HepG2 (cell line): ENCODE data around the gene TSPAN15. TPM values are rescaled to one million over a fixed set of nuclear protein-coding genes. Genes with fewer than 3 reads are reported as not detected.

ENCODE experiments used
- AHDC1 ChIP-seq: sonication (generic); formaldehyde crosslinking; IDR thresholded peaks from 2 replicates; pipeline ENCODE4 v1.5.1; 2020; ENCODE audit warnings: mild to moderate bottlenecking, missing genetic modification reagents, borderline replicate concordance
- CREB3 ChIP-seq: sonication (generic); formaldehyde crosslinking; IDR thresholded peaks from 2 replicates; pipeline ENCODE4 v1.5.0; 2020; ENCODE audit warnings: missing genetic modification reagents
- ELF1 ChIP-seq: sonication (generic); formaldehyde crosslinking; IDR thresholded peaks from 2 replicates; pipeline ENCODE4 v1.4.0; 2020; ENCODE audit warnings: missing genetic modification reagents
- ESRRA ChIP-seq: sonication (generic); formaldehyde crosslinking; IDR thresholded peaks from 2 replicates; pipeline ENCODE4 v1.5.1; 2020; ENCODE audit warnings: mild to moderate bottlenecking, low read depth, missing genetic modification reagents
- HINFP ChIP-seq: sonication (generic); formaldehyde crosslinking; IDR thresholded peaks from 2 replicates; pipeline ENCODE4 v1.4.0; 2020; ENCODE audit warnings: low read depth, mild to moderate bottlenecking, missing genetic modification reagents
- KDM2A ChIP-seq: sonication (generic); formaldehyde crosslinking; IDR thresholded peaks from 2 replicates; pipeline ENCODE4 v1.4.0; 2020; ENCODE audit warnings: low read depth, missing genetic modification reagents, borderline replicate concordance
- NAIF1 ChIP-seq: sonication (generic); formaldehyde crosslinking; IDR thresholded peaks from 2 replicates; pipeline ENCODE4 v1.5.0; 2020; ENCODE audit warnings: mild to moderate bottlenecking, missing genetic modification reagents, borderline replicate concordance
- NBN ChIP-seq: fragments of 450-650 bp; conservative IDR thresholded peaks from 2 replicates; pipeline ENCODE4 v1.6.1; 2017
- NR2F6 ChIP-seq, 2 experiments: IDR thresholded peaks; 2 replicates each; pipeline ENCODE4 v1.6.1; 2016; ENCODE audit warnings: antibody characterized with exemption in 1 of 2, mild to moderate bottlenecking in 1 of 2
- PHB2 ChIP-seq: fragments of 450-650 bp; IDR thresholded peaks from 2 replicates; pipeline ENCODE4 v1.6.1; 2018; ENCODE audit not compliant: partially characterized antibody
- STAG1 ChIP-seq: sonication (generic); formaldehyde crosslinking; IDR thresholded peaks from 2 replicates; pipeline ENCODE4 v1.4.0; 2020; ENCODE audit warnings: missing genetic modification reagents
- STAT5B ChIP-seq: sonication (generic); formaldehyde crosslinking; IDR thresholded peaks from 2 replicates; pipeline ENCODE4 v1.4.0; 2020; ENCODE audit warnings: missing genetic modification reagents
- TP53 ChIP-seq: sonication (generic); formaldehyde crosslinking; conservative IDR thresholded peaks from 2 replicates; pipeline ENCODE4 v1.4.0; 2020; ENCODE audit warnings: missing genetic modification reagents
- ZFX ChIP-seq: sonication (generic); formaldehyde crosslinking; IDR thresholded peaks from 2 replicates; pipeline ENCODE4 v1.4.0; 2020; ENCODE audit warnings: mild to moderate bottlenecking, low read depth, missing genetic modification reagents, moderate library complexity
- ZNF124 ChIP-seq: sonication (generic); formaldehyde crosslinking; IDR thresholded peaks from 2 replicates; pipeline ENCODE4 v1.4.0; 2020; ENCODE audit warnings: missing genetic modification reagents
- ZNF597 ChIP-seq: sonication (generic); formaldehyde crosslinking; IDR thresholded peaks from 2 replicates; pipeline ENCODE4 v1.5.0; 2020; ENCODE audit warnings: missing genetic modification reagents
- ZNF598 ChIP-seq: sonication (generic); formaldehyde crosslinking; IDR thresholded peaks from 2 replicates; pipeline ENCODE4 v1.5.1; 2020; ENCODE audit warnings: mild to moderate bottlenecking, missing genetic modification reagents, borderline replicate concordance
- ZNF619 ChIP-seq: sonication (generic); formaldehyde crosslinking; IDR thresholded peaks from 2 replicates; pipeline ENCODE4 v1.4.0; 2020; ENCODE audit warnings: mild to moderate bottlenecking, missing genetic modification reagents
- ZNF724P ChIP-seq: sonication (generic); formaldehyde crosslinking; IDR thresholded peaks from 2 replicates; pipeline ENCODE4 v1.8.0; 2022; ENCODE audit warnings: missing genetic modification reagents, borderline replicate concordance
- polyA plus RNA-seq, 8 experiments: library from polyadenylated mRNA; depleted of rRNA in 3 of 8; stranded (reverse) in 7 of 8; unstranded in 1 of 8; fragments of >200 nt; fragmentation: Illumina TruSeq in 4 of 8; extraction: Trizol in 4 of 8; gene quantifications; 2 replicates each; pipeline versions ENCODE4 v1.2.1 to v1.2.3, GENCODE V29; 2011 to 2016; ENCODE audit warnings: low read depth in 4 of 8, missing spikeins in 1 of 8, mixed read lengths in 1 of 8; ENCODE audit not compliant: insufficient read depth in 1 of 8
- total RNA-seq, 5 experiments: library from RNA; depleted of rRNA; stranded (reverse); fragments of >200 nt; fragmentation: Illumina TruSeq; extraction: Trizol; gene quantifications; 2 replicates each; pipeline ENCODE4 v1.2.3, GENCODE V29; 2016; ENCODE audit warnings: low read depth in 1 of 5

TSPAN15 gene
- total and polyA plus RNA-seq, 2 of the 13 experiments (the other 11 are each of a cell fraction or from before 2014, with no cell fraction given), result 0.27 to 3.2 TPM

GRCh38 chr10:69407621-69408301 is 43.5 kb upstream of the TSPAN15 start (continued):
- TF ChIP-seq AHDC1 (CRISPR knock-in tag) (no peak), ZNF619 (CRISPR knock-in tag) (no peak), ZNF724P (no peak), ESRRA (CRISPR knock-in tag) (no peak), NAIF1 (CRISPR knock-in tag) (no peak), ZNF598 (CRISPR knock-in tag) (0 out of 2 replicates have a peak, but pooled peaks have one; percentile 12), ZNF597 (CRISPR knock-in tag) (no peak), NR2F6 (IDR thresholded peaks at IDR 0.05) (no peak), NR2F6 (CRISPR knock-in tag; IDR thresholded peaks at IDR 0.05) (no peak), STAT5B (CRISPR knock-in tag) (no peak), CREB3 (CRISPR knock-in tag) (no peak), TP53 (CRISPR knock-in tag) (no peak), PHB2 (no peak), HINFP (CRISPR knock-in tag) (no peak), NBN (no peak), STAG1 (CRISPR knock-in tag) (peak; percentile 68), ZFX (CRISPR knock-in tag) (no peak), KDM2A (0 out of 2 replicates have a peak, but pooled peaks have one; percentile 15), ELF1 (CRISPR knock-in tag) (no peak), ZNF124 (CRISPR knock-in tag) (no peak)
